WERI-Rb-1 (cell line): ENCODE measurements around the gene DDI2.

Source experiments
- DNase-seq: peaks from one replicate; pipeline ENCODE4 v3.0.0-alpha.2; 2020
- H3K27ac ChIP-seq: fragments of 250-450 bp; sonication (Bioruptor Pico); 2 replicates; pipeline ENCODE4 v1.5.1; 2020; ENCODE audit warnings: mild to moderate bottlenecking, moderate library complexity
- H3K27me3 ChIP-seq: fragments of 250-450 bp; sonication (Bioruptor Pico); 2 replicates; pipeline ENCODE4 v1.5.1; 2021; ENCODE audit warnings: mild to moderate bottlenecking, low read depth, moderate library complexity; ENCODE audit not compliant: insufficient read depth, severe bottlenecking
- H3K36me3 ChIP-seq: fragments of 250-450 bp; sonication (Bioruptor Pico); 2 replicates; pipeline ENCODE4 v1.5.1; 2020; ENCODE audit warnings: mild to moderate bottlenecking, moderate library complexity
- H3K4me3 ChIP-seq: 2 replicates; pipeline ENCODE4 v1.5.1; 2011; ENCODE audit warnings: low read depth, mild to moderate bottlenecking, control low read depth, low read length
- H3K9me3 ChIP-seq: fragments of 250-450 bp; sonication (Bioruptor Pico); 2 replicates; pipeline ENCODE4 v1.5.1; 2021; ENCODE audit warnings: mild to moderate bottlenecking, moderate library complexity; ENCODE audit not compliant: severe bottlenecking
- TF ChIP-seq, protein P1 (sequence below): IDR thresholded peaks from 2 replicates; pipeline ENCODE4 v1.5.1; 2011; ENCODE audit warnings: low read depth, mild to moderate bottlenecking, control low read depth, inconsistent platforms, low read length

The DDI2 gene

DNA sequence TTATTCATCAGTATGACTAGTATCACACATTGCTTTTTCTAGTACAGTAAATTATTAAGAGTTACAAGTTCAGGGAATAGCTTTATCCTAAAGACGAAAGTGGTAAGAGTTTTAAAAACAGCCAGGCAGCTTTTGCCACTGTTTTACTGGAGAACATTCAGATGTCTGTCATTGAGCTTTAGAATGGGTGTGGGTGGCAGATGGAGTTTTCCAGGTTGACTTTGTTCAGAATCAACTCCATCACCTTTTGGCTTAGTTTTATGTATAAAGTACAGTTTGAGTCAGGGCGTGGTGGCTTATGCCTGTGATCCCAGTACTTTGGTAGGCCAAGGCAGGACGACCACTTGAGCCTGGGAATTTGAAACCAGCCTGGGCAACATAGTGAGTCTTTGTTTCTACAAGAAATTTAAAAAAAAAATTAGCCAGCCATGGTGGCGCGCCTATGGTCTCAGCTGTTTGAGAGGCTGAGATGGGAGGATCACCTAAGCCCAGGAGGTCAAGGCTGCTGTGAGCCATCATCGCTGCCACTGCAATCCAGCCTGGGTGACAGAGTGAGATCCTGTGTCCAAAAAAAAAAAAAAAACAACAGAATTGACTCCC, 36.9 kb downstream of the DDI2 start:
- no peak for DNase-seq
- H3K27me3 ChIP-seq: no peaks in the 10 kb centered on the region
- TF ChIP-seq, protein P1, sequence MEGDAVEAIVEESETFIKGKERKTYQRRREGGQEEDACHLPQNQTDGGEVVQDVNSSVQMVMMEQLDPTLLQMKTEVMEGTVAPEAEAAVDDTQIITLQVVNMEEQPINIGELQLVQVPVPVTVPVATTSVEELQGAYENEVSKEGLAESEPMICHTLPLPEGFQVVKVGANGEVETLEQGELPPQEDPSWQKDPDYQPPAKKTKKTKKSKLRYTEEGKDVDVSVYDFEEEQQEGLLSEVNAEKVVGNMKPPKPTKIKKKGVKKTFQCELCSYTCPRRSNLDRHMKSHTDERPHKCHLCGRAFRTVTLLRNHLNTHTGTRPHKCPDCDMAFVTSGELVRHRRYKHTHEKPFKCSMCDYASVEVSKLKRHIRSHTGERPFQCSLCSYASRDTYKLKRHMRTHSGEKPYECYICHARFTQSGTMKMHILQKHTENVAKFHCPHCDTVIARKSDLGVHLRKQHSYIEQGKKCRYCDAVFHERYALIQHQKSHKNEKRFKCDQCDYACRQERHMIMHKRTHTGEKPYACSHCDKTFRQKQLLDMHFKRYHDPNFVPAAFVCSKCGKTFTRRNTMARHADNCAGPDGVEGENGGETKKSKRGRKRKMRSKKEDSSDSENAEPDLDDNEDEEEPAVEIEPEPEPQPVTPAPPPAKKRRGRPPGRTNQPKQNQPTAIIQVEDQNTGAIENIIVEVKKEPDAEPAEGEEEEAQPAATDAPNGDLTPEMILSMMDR: no peak
- H3K4me3 ChIP-seq: no peak overlapping the region
- H3K27ac ChIP-seq: no peak overlapping the region
- H3K36me3 ChIP-seq: peaks cover 74% of the 10 kb centered on the region
- H3K9me3 ChIP-seq: no peaks in the 10 kb centered on the region

DNA sequence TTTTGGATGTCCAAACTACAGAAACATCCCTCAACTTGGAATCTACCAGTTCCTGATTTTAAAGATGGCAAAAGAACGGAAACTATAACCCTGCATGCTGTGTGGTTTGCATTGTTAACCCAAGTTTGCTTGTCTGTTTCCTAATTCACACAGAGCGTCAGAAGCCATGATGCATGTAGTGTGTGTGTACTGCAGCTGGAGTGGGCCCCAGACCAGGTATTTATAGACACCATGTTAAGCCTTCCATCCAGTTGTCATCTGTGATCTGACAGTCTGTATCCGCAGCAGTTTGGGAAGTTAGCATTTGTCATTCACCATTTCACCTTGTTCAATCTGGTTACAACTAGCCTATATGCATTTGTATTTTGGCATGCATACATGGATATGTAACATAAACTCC, 39.2 kb downstream of the DDI2 start:
- TF ChIP-seq, protein P1: no peak
- Histone ChIP-seq H3K27me3 (no peaks in the 10 kb centered on the region), H3K9me3 (no peaks in the 10 kb centered on the region), H3K27ac (no peak overlapping the region), H3K4me3 (no peak overlapping the region), H3K36me3 (peaks cover 74% of the 10 kb centered on the region)
- no peak for DNase-seq

DNA sequence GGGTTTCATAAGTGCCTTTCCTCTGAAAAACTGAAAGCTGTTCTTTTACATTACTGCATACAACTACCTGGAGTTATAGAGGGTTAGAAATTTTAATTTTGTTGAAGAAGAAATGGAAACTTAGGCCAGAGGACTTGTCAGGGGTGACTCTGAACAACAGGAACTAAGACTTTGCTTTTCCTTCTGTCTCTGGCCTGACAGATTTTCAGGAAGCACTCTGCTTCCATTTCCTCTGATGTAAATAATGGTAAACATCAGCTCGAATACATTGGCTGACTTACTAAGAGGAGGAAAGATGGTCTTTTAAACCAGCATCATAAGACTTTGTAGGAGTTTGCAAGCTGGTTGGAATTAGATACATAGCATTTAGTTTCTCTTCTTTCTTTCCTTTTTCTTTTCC, 39.8 kb downstream of the DDI2 start:
- TF ChIP-seq, protein P1: no peak
- H3K36me3 ChIP-seq: peaks cover 74% of the 10 kb centered on the region

DNA sequence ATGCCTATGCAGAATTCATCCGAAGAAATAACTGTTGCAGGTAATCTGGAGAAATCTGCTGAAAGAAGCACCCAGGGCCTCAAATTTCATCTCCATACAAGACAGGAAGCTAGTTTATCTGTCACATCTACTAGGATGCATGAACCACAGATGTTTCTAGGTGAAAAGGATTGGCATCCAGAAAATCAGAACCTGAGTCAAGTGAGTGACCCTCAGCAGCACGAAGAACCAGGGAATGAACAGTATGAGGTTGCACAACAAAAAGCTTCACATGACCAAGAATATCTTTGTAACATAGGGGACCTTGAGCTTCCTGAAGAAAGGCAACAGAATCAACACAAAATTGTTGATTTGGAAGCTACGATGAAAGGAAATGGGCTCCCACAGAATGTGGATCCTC, 42.9 kb downstream of the DDI2 start:
- DNase-seq: no peak
- TF ChIP-seq, protein P1: no peak
- no peak overlapping the region for H3K27ac ChIP-seq
- no peak overlapping the region for H3K4me3 ChIP-seq
- no peaks in the 10 kb centered on the region for H3K9me3 ChIP-seq
- H3K36me3 ChIP-seq: peaks cover 56% of the 10 kb centered on the region
- H3K27me3 ChIP-seq: no peaks in the 10 kb centered on the region

More for the DNA sequence above, 39.8 kb downstream of the DDI2 start:
- Histone ChIP-seq H3K9me3 (no peaks in the 10 kb centered on the region), H3K27me3 (no peaks in the 10 kb centered on the region), H3K27ac (no peak overlapping the region), H3K4me3 (no peak overlapping the region)
- no peak for DNase-seq

DNA sequence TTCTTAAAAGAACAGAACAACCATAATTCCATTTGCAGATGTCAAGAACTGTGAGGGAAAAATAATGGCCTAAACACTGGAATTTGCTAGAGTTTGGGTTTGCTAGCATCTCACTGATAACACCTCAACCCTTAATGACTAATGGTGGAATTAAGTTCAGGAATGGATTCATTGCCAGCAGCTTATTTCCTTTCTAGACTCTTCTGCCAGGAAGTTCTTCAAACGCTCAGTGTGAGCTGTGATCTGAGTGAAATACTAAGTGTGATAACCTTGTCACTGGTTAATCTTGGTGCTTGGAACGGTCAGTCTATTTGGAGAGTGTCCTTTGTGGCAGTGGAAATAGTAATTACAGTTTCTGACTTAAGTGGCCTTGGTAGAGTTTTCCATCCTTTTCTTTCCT, 45.2 kb downstream of the DDI2 start:
- no peak for DNase-seq
- no peaks in the 10 kb centered on the region for H3K9me3 ChIP-seq
- peaks cover 40% of the 10 kb centered on the region for H3K36me3 ChIP-seq
- H3K27ac ChIP-seq: no peak overlapping the region
- no peaks in the 10 kb centered on the region for H3K27me3 ChIP-seq
- TF ChIP-seq, protein P1: no peak
- H3K4me3 ChIP-seq: no peak overlapping the region

DNA sequence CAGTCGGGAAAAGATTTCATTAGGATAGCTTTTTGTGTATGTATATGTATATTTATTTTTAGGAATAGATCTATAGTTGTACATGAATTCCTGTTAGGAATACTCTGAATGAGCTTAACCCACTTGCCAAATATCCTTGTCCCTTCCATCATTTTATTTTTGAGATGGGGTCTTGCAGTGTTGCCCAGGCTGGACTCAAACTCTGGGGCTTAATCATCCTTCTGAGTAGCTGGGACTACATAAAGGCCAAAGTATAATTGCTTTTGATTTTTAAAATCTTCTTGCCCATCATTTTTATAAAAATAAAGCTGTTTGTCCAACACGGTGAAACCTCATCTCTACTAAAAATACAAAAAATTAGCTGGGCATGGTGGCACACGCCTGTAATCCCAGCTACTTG, 46.7 kb downstream of the DDI2 start:
- H3K4me3 ChIP-seq: no peak overlapping the region
- no peaks in the 10 kb centered on the region for H3K9me3 ChIP-seq
- TF ChIP-seq, protein P1: no peak
- peaks cover 33% of the 10 kb centered on the region for H3K36me3 ChIP-seq
- no peaks in the 10 kb centered on the region for H3K27me3 ChIP-seq
- H3K27ac ChIP-seq: no peak overlapping the region
- DNase-seq: no peak
